ENCODE measurements around the gene HIPK1. TPM values are rescaled to one million over a fixed set of nuclear protein-coding genes. Genes with fewer than 3 reads are reported as not detected.

Gene HIPK1
- total and polyA plus RNA-seq, 4 donors, result 10.9 to 87.2 (median 54.5) TPM

DNA sequence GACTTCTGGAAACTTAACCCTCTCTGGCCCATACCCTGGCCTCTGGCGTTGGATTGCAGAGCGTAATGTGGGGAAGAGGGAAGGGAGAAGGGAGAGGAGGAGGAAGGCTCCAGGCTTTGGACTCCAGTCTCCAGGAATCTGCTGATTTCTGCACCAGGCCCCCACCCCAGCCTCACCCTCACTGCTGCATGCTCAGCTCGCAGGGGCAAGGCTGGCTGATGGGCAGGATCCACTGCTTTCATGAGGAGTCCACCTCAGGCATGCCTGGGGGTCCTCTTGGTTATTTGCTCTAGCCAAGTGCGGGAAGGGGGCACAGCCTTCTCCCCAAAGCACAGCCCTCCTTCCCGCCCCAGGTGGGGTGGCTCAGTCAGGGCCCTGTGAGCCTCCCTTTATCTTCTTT, 53.8 kb downstream of the HIPK1 start:
- TF ChIP-seq, protein P1, sequence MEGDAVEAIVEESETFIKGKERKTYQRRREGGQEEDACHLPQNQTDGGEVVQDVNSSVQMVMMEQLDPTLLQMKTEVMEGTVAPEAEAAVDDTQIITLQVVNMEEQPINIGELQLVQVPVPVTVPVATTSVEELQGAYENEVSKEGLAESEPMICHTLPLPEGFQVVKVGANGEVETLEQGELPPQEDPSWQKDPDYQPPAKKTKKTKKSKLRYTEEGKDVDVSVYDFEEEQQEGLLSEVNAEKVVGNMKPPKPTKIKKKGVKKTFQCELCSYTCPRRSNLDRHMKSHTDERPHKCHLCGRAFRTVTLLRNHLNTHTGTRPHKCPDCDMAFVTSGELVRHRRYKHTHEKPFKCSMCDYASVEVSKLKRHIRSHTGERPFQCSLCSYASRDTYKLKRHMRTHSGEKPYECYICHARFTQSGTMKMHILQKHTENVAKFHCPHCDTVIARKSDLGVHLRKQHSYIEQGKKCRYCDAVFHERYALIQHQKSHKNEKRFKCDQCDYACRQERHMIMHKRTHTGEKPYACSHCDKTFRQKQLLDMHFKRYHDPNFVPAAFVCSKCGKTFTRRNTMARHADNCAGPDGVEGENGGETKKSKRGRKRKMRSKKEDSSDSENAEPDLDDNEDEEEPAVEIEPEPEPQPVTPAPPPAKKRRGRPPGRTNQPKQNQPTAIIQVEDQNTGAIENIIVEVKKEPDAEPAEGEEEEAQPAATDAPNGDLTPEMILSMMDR (IDR thresholded peaks at IDR 0.05; ENCODE audit: control extremely low read depth, extremely low read depth), result no peak
- 64% methylated on average over 5 of the region's 5 CpGs for WGBS, 2 donors
- H3K4me1 ChIP-seq (ENCODE audit: control insufficient read depth in 5 of 5, insufficient read depth in 5 of 5, low read length in 5 of 5), result peaks cover 0 to 69% (median 32%) of the 10 kb centered on the region in 5 donors
- H3K9ac ChIP-seq (ENCODE audit: insufficient read depth in 1 of 2, low read length in 2 of 2), result peak overlapping the region in 1 of 2 donors; percentile 51
- peak overlapping the region; percentile 22 to 78 for H3K27ac ChIP-seq (ENCODE audit: low read depth in 1 of 2, low read length in 1 of 2)
- DNase-seq, result no peak
- no peaks in the 10 kb centered on the region for H3K9me3 ChIP-seq (ENCODE audit: control insufficient read depth in 4 of 4, insufficient read depth in 3 of 4, low read length in 3 of 4)
- ATAC-seq (ENCODE audit: insufficient read depth, low FRiP score), result no peak
- no peak overlapping the region for H3K4me3 ChIP-seq
- H3K27me3 ChIP-seq (ENCODE audit: control insufficient read depth in 3 of 3, insufficient read depth in 3 of 3, low read length in 2 of 3), result no peaks in the 10 kb centered on the region
- peaks cover 0 to 9% (median 3%) of the 10 kb centered on the region in 4 donors for H3K36me3 ChIP-seq (ENCODE audit: control insufficient read depth in 4 of 4, insufficient read depth in 4 of 4, low read length in 4 of 4)

DNA sequence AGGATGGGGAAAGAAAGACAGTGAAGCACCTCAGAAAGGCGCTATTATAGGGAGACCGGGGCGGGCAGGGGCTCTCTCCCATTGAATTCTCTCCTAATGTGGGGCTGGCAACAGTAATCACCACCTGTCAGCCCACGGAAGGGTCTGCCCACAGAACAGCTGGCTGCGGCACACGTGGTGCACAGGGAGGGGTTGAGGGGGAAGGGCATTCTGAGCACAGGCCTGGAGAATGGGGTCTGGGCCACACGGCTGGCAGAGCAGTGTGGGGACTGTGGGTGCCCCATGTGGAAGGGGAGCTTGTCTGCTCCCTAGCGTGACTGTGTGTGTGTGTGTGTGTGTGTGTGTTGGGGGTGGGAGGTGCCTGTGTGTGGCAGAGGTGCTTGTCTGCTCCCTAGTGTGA, 54.3 kb downstream of the HIPK1 start:
- peaks cover 0 to 9% (median 3%) of the 10 kb centered on the region in 4 donors for H3K36me3 ChIP-seq (ENCODE audit: control insufficient read depth in 4 of 4, insufficient read depth in 4 of 4, low read length in 4 of 4)
- H3K9ac ChIP-seq (ENCODE audit: insufficient read depth in 1 of 2, low read length in 2 of 2), result peak overlapping the region in 1 of 2 donors; percentile 33
- TF ChIP-seq, protein P1 (IDR thresholded peaks at IDR 0.05; ENCODE audit: control extremely low read depth, extremely low read depth), result no peak
- no peak overlapping the region for H3K4me3 ChIP-seq
- ATAC-seq (ENCODE audit: insufficient read depth, low FRiP score) (no peak), DNase-seq (peak; percentile 33 to 48 (median 33))
- peaks cover 0 to 65% (median 30%) of the 10 kb centered on the region in 5 donors for H3K4me1 ChIP-seq (ENCODE audit: control insufficient read depth in 5 of 5, insufficient read depth in 5 of 5, low read length in 5 of 5)
- H3K27me3 ChIP-seq (ENCODE audit: control insufficient read depth in 3 of 3, insufficient read depth in 3 of 3, low read length in 2 of 3), result no peaks in the 10 kb centered on the region
- 51 to 70% methylated on average over 8 of the region's 8 CpGs for WGBS, 2 donors
- H3K27ac ChIP-seq (ENCODE audit: low read depth in 1 of 2, low read length in 1 of 2), result peak overlapping the region; percentile 22 to 78
- H3K9me3 ChIP-seq (ENCODE audit: control insufficient read depth in 4 of 4, insufficient read depth in 3 of 4, low read length in 3 of 4), result no peaks in the 10 kb centered on the region

DNA sequence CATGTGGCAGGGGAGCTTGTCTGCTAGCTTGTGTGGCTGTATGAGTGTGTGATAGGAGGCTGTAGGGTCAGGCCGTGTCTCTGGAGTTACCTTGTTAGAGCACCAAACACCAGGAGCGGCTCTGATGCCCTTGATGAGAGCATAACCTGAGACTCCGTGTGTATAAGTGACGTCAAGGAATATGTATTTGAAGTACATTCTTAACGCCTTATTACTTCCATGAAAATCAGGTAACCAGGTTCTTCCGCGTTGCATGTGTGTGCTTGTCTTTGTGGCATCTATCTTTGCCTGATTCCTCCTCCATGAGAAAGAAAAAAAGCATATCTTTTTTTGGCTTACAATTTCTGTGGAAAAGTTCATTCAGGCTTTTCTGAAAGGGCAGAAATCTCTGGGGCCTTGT, 54.7 kb downstream of the HIPK1 start:
- WGBS, 2 donors, result 87 to 96% methylated on average over 7 of the region's 7 CpGs

More for the DNA sequence above, 54.7 kb downstream of the HIPK1 start:
- H3K36me3 ChIP-seq (ENCODE audit: control insufficient read depth in 4 of 4, insufficient read depth in 4 of 4, low read length in 4 of 4), result peaks cover 0 to 9% (median 3%) of the 10 kb centered on the region in 4 donors
- H3K27ac ChIP-seq (ENCODE audit: low read depth in 1 of 2, low read length in 1 of 2), result peak overlapping the region in 1 of 2 donors; percentile 78
- H3K4me3 ChIP-seq, result no peak overlapping the region
- no peaks in the 10 kb centered on the region for H3K27me3 ChIP-seq (ENCODE audit: control insufficient read depth in 3 of 3, insufficient read depth in 3 of 3, low read length in 2 of 3)
- TF ChIP-seq, protein P1 (IDR thresholded peaks at IDR 0.05; ENCODE audit: control extremely low read depth, extremely low read depth), result no peak
- ATAC-seq (ENCODE audit: insufficient read depth, low FRiP score) (no peak), DNase-seq (peak in 1 of 3 donors; percentile 28)
- H3K9me3 ChIP-seq (ENCODE audit: control insufficient read depth in 4 of 4, insufficient read depth in 3 of 4, low read length in 3 of 4), result no peaks in the 10 kb centered on the region
- peak overlapping the region in 1 of 2 donors; percentile 33 for H3K9ac ChIP-seq (ENCODE audit: insufficient read depth in 1 of 2, low read length in 2 of 2)
- H3K4me1 ChIP-seq (ENCODE audit: control insufficient read depth in 5 of 5, insufficient read depth in 5 of 5, low read length in 5 of 5), result peaks cover 0 to 60% (median 28%) of the 10 kb centered on the region in 5 donors

Data from lung (tissue), 12 donors.